ENCODE measurements around the gene PIGR.

Gene PIGR, protein sequence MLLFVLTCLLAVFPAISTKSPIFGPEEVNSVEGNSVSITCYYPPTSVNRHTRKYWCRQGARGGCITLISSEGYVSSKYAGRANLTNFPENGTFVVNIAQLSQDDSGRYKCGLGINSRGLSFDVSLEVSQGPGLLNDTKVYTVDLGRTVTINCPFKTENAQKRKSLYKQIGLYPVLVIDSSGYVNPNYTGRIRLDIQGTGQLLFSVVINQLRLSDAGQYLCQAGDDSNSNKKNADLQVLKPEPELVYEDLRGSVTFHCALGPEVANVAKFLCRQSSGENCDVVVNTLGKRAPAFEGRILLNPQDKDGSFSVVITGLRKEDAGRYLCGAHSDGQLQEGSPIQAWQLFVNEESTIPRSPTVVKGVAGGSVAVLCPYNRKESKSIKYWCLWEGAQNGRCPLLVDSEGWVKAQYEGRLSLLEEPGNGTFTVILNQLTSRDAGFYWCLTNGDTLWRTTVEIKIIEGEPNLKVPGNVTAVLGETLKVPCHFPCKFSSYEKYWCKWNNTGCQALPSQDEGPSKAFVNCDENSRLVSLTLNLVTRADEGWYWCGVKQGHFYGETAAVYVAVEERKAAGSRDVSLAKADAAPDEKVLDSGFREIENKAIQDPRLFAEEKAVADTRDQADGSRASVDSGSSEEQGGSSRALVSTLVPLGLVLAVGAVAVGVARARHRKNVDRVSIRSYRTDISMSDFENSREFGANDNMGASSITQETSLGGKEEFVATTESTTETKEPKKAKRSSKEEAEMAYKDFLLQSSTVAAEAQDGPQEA

DNA sequence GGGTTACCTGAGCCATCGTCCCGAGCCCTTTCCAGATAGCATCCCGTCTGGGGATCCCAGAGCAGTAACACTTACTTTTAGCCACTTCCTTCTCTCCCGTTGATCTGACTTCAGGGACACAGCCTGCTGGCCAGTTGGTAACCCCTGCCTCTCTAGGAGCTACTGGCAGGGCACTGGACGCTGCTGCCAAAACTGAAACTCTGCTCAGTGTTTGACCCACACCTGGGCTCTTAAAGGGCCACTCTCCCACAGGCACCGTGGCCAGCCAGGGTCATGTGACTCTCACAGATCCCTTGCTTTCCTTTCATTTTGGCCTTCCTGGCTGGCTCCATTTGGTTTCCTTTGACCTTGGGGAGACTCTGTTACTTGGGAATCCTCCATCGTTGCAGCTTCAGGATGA, at the start of gene PIGR:
Gene PIGR (minus strand): TSS at position 206 of the 400 bp plus-strand sequence. CDS start 5,935 bp downstream, outside the sequence.
- DNase-seq: no peak

DNA sequence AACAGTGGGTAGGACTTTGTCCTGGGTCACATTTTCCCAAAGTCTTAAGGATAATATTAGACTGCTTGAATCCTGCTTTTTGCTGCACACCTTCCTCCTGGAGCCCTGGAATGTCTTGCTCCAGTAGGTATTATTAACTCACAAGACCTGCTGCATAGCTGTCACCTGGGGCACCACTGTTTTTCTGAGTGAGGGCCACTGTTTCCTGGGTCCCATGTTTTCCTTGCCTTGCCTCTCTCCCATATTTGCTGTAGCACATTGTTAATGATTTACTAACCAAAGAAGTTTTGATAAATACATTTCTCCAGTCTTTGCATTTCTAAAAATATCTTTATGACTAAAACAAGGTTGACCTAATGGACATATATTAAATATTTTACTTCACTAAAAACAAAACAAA, 46.5 kb upstream of the PIGR start:
- DNase-seq: no peak

DNA sequence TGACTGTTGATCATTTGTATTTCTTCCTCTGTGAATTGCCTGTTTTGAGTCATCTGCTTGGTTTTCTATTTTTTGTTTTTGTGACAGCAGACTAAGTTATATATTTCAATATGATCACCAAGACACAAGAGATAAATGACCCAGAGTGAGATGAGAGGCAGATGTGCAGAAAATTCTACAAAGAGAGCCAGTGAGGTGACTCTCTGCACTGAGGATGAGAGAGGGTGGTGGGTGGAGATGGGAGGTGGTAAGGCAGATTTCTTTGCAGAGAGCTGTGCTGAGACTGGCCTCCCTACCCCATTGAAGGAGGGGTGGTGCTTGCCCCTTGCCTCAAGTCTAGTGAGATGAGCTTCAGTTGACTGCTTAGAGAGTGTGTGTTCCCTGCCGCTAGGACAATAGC, 41.6 kb upstream of the PIGR start:
- no peak for DNase-seq

DNA sequence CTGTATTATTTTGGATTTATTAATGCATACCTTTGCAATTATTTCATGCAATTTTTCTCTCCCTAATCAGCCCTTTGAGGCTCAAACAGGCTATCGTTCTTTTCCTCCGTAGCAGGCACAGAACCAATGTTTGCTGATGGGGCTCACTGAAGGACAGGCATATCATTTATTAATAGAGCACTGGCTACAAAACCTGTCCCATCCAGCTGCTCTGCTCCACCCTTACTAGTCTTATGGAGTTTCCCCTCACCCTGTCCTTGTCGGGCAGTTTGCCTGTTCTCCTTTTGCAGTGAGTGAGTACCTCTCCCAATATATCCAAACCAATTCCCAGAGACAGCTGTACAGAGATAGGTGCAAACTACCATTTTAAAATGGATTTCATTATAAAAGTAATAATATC, 40.6 kb upstream of the PIGR start:
- DNase-seq: no peak

DNA sequence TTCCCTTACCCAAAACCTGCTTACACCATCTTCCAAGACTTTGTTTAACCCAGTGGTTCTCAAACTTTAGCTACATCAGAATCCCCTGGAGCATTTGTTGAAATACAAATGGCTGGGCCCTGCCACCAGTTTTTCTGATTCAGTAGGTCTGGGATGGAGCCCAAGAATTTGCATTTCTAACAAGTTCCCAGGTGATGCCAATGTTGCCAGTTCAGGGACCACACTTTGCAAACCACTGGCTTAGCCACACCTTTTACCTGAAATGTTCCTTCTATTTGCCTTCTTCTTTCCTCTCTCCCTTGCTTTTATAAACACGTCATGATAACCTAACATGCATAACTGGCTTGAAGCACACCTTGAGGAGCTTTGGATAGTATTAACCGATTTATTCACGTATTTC, 40.1 kb upstream of the PIGR start:
- no peak for DNase-seq

DNA sequence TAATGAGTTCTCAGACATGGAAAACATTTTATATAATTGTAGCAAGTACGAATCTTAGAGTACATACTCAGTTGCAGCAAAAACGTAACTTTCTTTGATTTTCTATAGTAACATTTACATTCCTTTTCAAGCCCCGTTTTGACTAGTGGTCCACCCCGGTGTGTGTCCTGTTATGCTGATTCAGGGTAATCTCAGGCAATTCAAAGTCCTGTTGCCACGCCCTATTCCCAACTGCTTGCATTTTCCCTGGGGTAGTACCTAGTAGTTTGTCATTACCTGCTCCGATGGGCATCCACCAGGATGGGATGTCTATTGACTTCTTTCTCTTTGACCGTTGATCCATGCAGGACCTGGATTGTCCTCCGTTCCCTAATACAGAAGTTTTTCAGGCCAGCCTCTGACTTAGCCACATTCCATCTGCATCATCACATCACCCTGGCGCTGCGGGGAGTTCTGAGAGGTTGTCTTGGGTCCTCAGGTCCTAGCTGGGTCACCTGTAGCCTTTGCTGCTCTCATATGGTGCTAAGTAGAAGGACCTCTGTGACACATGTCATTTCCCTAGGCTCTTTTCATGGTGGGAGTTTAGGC, 39.0 kb upstream of the PIGR start:
- no peak for DNase-seq

DNA sequence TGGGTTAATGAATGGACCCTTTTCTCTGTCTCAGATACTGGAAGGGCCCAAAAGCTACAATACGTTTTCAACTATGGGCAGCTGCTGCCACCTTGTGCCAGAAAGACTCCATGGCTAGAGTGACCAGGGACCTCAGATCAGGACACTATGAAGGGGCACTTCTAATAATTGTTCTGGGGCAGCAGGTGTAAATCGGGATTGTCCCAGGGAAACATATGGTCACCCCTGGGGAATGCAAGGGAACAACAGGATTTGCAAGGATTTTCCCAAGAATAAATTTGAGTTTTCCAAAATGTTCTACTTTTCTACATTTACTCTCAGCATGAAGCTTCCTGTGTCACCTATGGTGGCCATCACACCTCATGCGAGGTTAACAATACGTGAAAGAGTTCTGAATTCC, 36.0 kb upstream of the PIGR start:
- DNase-seq: peak in 1 of 2 experiments; percentile 16

DNA sequence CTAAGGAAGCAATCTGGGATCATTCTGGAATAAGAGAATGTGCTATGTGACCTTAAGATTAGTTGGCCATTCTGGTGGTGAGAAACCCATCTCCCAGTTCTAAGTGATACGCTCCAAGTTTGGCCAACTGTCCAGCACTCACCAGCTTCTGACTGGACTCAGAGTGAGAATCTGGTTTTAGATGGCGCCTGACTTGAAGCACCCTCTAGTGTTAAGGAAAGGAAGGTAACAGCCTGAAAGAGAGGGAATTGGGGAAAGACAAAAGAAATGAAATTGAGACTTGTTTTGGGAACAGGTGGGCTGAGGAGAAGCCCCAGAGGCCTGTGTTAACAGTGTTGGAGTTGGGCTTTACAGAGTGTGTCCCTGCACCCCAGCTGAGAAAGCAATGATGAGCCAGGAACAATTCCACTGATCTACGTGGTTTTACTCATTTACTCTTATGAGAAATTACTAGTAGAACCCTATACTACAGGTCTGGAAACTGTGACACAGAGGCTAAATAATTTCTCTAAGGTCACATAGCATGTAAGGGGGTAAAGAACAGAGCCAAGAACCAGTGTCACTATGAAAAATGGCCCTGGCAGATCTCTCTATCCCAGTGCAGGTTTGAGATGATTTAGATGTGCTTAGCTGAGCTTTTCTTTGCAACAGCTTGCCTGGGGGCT, 33.2 kb upstream of the PIGR start:
- DNase-seq: peak in 1 of 2 experiments; percentile 18

DNA sequence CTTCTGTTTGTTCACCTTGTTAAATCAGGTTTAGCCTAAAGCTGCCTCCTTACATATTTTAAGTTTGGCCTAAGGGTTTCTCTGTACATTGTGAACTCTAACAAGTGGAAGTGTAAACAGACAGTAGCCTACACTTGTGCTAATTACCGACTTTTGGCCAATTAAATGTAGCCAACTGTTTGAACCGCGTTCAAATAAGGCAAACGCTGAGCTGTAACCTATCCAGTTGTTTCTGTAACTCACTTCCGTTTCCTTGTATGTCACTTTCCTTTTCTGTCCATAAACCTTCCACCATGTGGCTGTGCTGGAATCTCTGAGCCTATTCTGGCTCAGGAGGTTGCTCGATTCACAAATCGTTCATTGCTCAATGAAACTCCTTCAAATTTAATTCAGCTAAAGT, 32.0 kb upstream of the PIGR start:
- no peak for DNase-seq

DNA sequence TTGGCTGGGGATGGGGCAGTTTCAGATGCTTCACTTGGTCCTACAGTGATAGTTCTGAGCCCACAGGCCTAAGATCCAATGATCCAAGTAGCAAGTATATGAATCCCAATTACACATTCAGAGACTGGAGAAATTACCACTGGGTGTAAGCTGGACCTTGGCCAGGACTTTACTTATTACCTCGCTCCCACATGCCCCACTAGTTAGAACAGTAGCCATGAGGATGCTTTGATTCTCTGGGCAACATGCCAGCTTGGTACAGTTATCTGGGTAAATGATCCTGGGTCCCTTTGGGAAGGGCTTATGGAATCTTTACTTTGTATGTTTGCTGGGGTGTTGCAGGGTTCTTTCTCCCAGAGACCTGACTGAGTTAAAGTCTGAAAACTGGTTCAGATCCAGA, 29.0 kb upstream of the PIGR start:
- DNase-seq: no peak

DNA sequence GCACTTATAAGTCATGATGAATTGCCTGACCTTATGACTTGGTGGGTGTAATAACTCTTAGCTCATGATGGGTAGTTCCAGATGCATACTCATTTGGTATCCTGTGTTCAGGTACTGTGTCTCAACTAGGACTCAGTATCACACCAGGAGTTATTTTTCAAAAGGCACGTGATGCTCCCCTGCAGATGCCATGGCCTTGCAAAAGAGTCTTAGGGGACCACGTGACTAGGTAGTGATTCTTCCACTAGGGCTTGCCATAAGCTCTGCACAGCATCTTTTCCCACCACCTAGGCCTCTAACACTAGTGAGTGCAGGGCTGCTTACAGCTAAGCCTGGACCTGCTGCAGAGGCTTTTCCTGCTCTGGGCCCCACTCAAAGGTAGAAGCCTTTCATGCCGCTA, 27.9 kb upstream of the PIGR start:
- no peak for DNase-seq

DNA sequence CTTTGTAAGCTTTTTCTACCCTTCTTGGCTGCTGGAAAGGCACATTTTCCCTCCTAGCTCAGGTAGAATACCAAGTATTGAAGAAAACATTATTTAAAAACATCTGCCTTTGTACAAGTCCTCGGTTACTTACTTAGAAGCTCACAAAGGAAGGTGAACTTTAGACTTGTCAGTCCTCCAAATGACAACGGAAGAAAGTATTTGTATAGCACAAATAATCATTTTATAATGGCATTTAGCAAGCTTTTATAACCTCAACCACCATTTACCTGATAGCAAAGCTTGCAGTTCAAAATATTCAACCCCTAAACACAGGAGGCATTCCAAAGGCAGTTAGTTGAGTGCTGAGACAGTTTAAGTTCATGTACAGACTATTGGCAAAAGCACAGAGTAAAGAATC, 26.5 kb upstream of the PIGR start:
- no peak for DNase-seq

DNA sequence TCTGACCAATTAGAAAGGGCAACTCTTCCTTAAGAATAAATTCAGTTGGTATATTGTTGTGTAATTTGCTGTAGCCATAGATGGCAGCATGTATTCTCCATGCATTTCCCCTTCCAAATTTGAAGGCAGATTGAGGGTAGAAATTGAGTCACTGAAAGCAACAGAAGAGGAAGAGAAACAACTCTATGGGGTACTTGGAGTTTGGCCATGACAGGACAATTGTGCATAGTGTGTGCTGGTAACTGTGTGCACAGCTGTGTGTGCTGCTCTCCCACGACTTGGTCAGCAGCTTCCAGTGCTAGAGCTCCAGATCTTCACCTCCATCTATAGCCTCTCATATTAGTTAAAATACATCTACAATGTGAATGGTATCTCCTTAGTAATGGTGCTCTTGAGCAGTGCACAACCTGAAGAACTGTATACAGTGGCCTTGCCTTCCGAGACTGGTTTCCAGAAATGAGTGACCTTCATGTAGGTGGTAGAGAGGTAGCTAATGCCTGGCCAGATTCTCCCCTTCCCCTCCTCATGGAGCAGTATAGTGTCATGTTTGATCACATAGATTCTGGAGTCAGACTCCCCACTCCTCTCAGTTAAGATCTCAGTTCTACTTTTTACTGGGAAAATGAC, 24.9 kb upstream of the PIGR start:
- no peak for DNase-seq

DNA sequence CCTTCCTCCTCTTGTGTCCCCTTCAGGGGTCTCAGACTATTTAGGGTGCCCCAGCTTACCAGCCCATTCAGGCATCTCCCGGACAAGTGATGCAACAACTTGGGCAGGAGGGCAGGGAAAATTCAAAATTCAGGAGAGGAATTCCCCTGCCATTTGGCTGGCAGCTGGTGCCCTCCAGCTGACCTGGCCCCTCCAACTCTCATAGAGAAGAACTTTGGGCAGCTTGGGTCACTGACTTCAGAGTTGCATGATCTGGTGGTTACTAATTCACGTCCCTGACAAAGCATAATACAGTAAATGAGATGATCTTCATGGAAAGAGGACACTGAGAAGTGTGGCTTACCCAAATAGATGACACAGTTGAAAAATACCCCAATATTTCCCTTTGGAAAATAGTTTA, 24.2 kb upstream of the PIGR start, which contains the start of gene FCAMR:
Gene FCAMR (minus strand): TSS at position 15 of the 400 bp plus-strand sequence. CDS start 335 bp downstream, outside the sequence.
- DNase-seq: no peak

DNA sequence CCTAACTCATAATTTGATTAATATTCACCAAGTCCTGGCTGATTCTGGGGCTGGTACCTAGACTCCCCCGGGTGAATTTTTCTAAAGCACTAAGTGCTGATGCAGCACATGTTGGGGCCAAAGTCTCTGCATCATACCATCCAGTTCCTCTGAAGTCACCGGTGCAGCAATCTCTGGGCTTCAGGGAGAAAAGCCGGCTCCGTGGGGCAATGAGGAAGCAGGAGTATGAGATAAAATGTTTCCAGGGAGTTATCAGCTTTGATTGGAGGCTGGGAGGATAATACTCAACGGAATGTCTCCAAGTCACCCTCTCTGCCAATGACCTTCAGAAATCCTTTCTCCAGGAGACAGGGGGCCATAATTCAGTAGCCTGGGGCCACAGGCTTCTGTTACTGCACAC, 22.8 kb upstream of the PIGR start:
- DNase-seq: no peak

DNA sequence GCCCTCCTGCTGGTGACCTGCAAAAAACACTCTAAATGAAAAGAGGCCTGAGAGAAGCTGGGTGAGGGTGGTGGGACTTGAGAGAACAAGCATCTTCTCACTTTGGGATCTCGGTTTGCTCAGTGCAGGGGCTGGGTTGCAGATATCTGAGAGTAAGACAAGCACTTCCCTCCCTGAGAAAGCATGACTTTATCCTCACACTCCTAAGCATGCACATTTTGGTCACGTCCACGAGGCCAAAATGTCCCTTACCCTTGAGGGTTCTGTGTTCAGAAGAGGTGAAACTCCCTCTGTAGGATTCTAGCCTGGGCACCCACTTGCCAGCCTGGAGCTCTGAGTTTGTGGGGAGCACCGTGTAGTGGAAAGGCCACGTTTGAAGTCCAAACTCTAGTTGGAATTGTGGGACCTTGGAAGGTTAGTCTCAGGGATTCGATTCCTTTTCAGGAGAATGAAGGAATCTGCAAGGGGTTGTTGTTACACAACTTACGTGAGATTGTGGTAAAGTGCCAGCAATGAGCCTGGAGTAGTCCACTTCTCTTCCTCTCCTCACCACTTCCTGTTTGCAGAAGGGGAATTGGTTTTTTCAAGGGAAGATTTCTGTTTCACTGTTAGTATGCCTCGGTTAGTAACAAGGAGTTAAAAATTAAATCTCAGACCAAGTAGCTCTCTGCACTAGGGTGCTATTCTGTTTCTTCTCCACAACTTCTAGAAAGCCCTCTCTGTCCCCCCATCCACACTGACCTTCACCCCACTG, 21.0 kb upstream of the PIGR start:
- no peak for DNase-seq

DNA sequence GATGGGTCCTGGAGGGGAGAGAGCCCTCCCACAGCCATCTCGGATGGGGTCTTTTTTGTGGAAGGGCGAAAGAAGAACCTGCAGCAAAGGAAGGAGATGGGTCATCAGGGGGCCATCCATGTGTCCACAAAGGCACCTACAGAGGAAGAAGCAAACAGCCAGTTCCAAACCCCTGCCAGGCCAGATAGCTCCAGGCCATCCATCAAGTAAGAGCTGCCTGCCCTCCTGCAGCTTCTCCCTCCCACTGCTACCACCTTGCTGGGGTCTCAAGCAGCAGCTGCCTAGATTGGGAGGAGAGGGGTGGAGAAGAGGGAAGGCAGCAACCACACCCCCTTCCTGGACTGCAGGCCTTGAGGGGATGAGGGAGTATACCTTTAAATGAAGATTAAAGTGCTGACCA, 19.5 kb upstream of the PIGR start:
- no peak for DNase-seq

DNA sequence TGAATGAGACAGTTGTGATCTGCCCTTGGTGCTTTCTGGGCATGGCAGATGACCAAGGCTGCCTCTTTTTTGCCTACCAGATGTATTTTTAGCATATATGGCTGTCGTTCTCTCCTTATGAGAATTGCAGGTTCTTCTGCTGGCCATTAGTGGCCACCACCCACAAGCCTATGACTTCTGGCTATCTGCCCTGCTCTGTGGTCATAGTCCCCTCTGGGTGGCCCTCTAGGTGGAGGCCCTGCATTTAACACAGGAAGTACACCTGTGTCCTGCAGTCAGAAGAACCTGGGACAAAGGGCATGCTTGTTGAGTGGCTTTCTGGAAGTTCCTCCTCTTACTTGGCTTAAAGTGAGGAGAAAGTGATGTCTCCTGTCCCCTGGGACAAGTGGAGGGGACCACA, 17.5 kb upstream of the PIGR start:
- DNase-seq: no peak

DNA sequence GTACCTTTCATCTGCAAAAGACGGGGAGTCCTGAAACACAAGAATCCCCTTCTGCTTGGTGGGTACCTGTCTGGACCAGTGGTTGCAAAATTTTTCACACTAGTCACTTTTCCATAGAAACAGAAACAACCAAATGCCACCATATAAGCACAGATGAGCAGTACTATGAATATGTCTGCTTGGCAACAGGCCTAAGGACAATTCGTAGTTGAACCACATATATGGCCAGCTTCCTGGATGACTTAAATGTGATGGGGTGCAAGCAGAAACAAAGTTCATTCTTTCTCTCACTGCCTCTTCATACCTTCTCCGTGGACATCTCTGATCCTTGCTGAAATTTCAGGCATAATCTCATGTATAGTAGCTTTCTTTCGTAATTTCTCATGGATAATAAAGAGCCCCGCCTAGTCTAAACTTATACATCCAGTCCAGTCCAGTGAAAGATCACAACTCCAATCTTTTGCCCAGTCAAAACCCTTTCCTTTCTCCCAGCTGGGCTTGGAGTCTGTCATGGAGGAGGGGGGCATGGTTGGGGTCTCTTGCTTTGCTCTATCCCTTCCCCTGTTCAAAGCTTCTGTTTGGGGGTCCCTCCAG, 16.9 kb upstream of the PIGR start:
- no peak for DNase-seq

DNA sequence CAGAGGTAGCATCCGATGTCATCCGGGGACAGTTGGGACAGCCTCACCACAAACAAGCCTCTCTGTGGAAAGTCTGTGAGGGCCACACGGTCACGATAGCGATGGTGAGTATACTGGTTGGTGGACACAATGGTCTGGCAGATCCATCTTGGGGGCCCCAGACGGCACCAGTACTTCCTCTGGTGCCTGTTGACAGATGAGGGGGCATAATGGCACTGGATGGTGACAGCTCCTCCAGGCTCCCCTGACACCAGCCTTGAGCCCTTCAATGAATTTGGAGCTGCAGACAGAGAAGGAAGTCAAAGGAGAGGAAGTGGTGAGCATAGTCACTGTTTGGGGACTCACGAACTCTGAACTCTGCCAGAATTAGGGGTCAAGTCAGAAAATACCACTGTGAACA, 16.0 kb upstream of the PIGR start:
- no peak for DNase-seq

DNA sequence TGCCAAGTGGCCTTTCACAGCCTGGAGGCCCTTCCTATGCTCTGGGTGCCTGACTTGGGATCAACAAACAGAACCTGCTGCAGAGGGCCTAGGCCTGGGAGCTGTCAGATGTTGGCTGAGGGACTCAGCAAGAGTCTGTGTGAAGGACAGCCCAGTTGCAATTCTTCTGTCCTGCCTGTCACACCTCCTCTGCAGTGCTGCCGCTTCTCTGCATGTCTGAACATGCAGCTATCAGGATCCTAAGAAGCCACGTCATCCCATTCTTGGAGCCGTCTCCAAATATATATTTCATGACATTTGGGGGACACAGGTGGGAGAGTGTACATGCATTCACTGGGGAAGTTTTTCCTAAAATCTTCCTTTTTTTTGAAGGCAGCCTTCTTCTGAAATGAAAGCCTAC, 15.4 kb upstream of the PIGR start:
- no peak for DNase-seq

Measured in SW 1271 (cell line).